Sigmoid colon (tissue), 7 donors: ENCODE data around the gene MYRIP. TPM values are rescaled to one million over a fixed set of nuclear protein-coding genes. Genes with fewer than 3 reads are reported as not detected.

Experiments used
- DNase-seq: peaks from one replicate; pipeline ENCODE4 v3.0.0-alpha.2; 2019
- H3K27ac ChIP-seq, 4 donors: fragments of 200-600 bp; sonication (generic); one replicate each; pipeline ENCODE4 v1.5.1; 2016 to 2019; ENCODE audit warnings: mild to moderate bottlenecking in 1 of 4
- H3K27me3 ChIP-seq, 3 donors: fragments of 200-600 bp; sonication (generic); one replicate each; pipeline ENCODE4 v1.5.1; 2019; ENCODE audit warnings: mild to moderate bottlenecking in 1 of 3
- H3K36me3 ChIP-seq, 4 donors: fragments of 200-600 bp; sonication (generic); one replicate each; pipeline ENCODE4 v1.5.1; 2016 to 2019
- H3K4me1 ChIP-seq, 4 donors: fragments of 200-600 bp; sonication (generic); one replicate each; pipeline ENCODE4 v1.5.1; 2017 to 2019
- H3K4me3 ChIP-seq, 4 donors: fragments of 200-600 bp; sonication (generic); one replicate each; pipeline ENCODE4 v1.5.1; 2017 to 2019; ENCODE audit warnings: mild to moderate bottlenecking in 2 of 4, moderate library complexity in 1 of 4
- H3K9me3 ChIP-seq, 4 donors: fragments of 200-600 bp in 3 of 4; sonication (generic) in 3 of 4; one replicate each; pipeline versions ENCODE4 v1.5.1 to v1.6.1; 2013 to 2019
- CTCF ChIP-seq, 4 experiments: fragments of 450-650 bp in 3 of 4; fragments of 200-600 bp in 1 of 4; IDR thresholded peaks; one replicate each; pipeline ENCODE4 v1.5.1; 2016 to 2019; ENCODE audit warnings: antibody characterized with exemption in 4 of 4, mild to moderate bottlenecking in 3 of 4, moderate library complexity in 2 of 4
- EP300 ChIP-seq, 4 donors: sonication (generic); formaldehyde crosslinking; IDR thresholded peaks; one replicate each; pipeline ENCODE4 v1.6.1; 2017; ENCODE audit warnings: antibody characterized with exemption in 4 of 4
- POLR2A ChIP-seq, 2 donors: fragments of 450-650 bp; IDR thresholded peaks; one replicate each; pipeline ENCODE4 v1.6.1; 2016; ENCODE audit warnings: antibody characterized with exemption in 2 of 2, mild to moderate bottlenecking in 2 of 2, moderate library complexity in 2 of 2
- POLR2AphosphoS5 ChIP-seq, 4 donors: sonication (generic); formaldehyde crosslinking; IDR thresholded peaks; one replicate each; pipeline ENCODE4 v1.6.1; 2017; ENCODE audit warnings: antibody characterized with exemption in 4 of 4
- WGBS, 2 donors: extraction: QIAGEN DNeasy Blood & Tissue Kit; methylation state at CpG; one replicate each; pipeline ENCODE4 v1.1.7; 2013; 5-methylcytosine and 5-hydroxymethylcytosine counted together
- intact Hi-C: fragments of 100-400 bp; cut with DNase I; formaldehyde crosslinking; loops from one replicate; pipeline ENCODE4 v1.15.1; 2023
- polyA plus RNA-seq, 3 donors: library from polyadenylated mRNA; stranded (reverse); fragments of 200-250 nt; gene quantifications; one replicate each; pipeline ENCODE4 v1.2.3, GENCODE V29; 2013
- total RNA-seq, 4 donors: library from RNA; depleted of rRNA; stranded (reverse); fragments of >200 nt; gene quantifications; one replicate each; pipeline ENCODE4 v1.1.0, GENCODE V29; 2016
- donor health status: healthy with polysubstance abuse.
- donor health status: Bipolar disorder and iron deficiency.
- donor health status: healthy.

The MYRIP gene
- total and polyA plus RNA-seq, 7 donors, result 2.2 to 5.5 (median 4.2) TPM

GRCh38 chr3:40224796-40225515 is 415.5 kb downstream of the MYRIP start:
- no peak for DNase-seq
- Histone ChIP-seq H3K9me3 (no peaks in the 10 kb centered on the region), H3K27me3 (no peaks in the 10 kb centered on the region), H3K4me3 (no peak overlapping the region), H3K27ac (no peak overlapping the region), H3K4me1 (peaks cover 0 to 6% (median 0%) of the 10 kb centered on the region in 4 donors), H3K36me3 (no peaks in the 10 kb centered on the region)
- TF ChIP-seq CTCF (IDR thresholded peaks at IDR 0.05) (no peak), POLR2A (IDR thresholded peaks at IDR 0.05) (no peak), EP300 (IDR thresholded peaks at IDR 0.05) (no peak), POLR2AphosphoS5 (IDR thresholded peaks at IDR 0.05) (no peak)
- 87 to 96% methylated on average over 6 of the region's 6 CpGs for WGBS, 2 donors
- intact Hi-C loops, result no loop called here

GRCh38 chr3:40226636-40227035 is 417.2 kb downstream of the MYRIP start:
- Histone ChIP-seq H3K27me3 (no peaks in the 10 kb centered on the region), H3K27ac (no peak overlapping the region), H3K36me3 (no peaks in the 10 kb centered on the region), H3K4me3 (no peak overlapping the region), H3K9me3 (no peaks in the 10 kb centered on the region), H3K4me1 (peaks cover 0 to 6% (median 0%) of the 10 kb centered on the region in 4 donors)
- intact Hi-C loops, result no loop called here
- TF ChIP-seq CTCF (IDR thresholded peaks at IDR 0.05) (no peak), POLR2AphosphoS5 (IDR thresholded peaks at IDR 0.05) (no peak), EP300 (IDR thresholded peaks at IDR 0.05) (no peak), POLR2A (IDR thresholded peaks at IDR 0.05) (no peak)
- DNase-seq, result no peak
- WGBS, 2 donors, result 87 to 89% methylated on average over 5 of the region's 5 CpGs

GRCh38 chr3:40228792-40229350 is 419.5 kb downstream of the MYRIP start:
- intact Hi-C loops, result no loop called here
- Histone ChIP-seq H3K9me3 (no peaks in the 10 kb centered on the region), H3K36me3 (peaks cover 0 to 6% (median 0%) of the 10 kb centered on the region in 4 donors), H3K4me1 (peaks cover 0 to 6% (median 0%) of the 10 kb centered on the region in 4 donors), H3K27ac (no peak overlapping the region), H3K4me3 (no peak overlapping the region), H3K27me3 (no peaks in the 10 kb centered on the region)
- WGBS, 2 donors, result 86 to 90% methylated on average over 5 of the region's 5 CpGs
- TF ChIP-seq POLR2AphosphoS5 (IDR thresholded peaks at IDR 0.05) (no peak), POLR2A (IDR thresholded peaks at IDR 0.05) (no peak), EP300 (IDR thresholded peaks at IDR 0.05) (no peak), CTCF (IDR thresholded peaks at IDR 0.05) (no peak)
- DNase-seq, result no peak

- TF ChIP-seq POLR2A (IDR thresholded peaks at IDR 0.05) (no peak), CTCF (IDR thresholded peaks at IDR 0.05) (no peak), POLR2AphosphoS5 (IDR thresholded peaks at IDR 0.05) (no peak), EP300 (IDR thresholded peaks at IDR 0.05) (no peak)
- intact Hi-C loops, result no loop called here
- Histone ChIP-seq H3K27me3 (no peaks in the 10 kb centered on the region), H3K9me3 (no peaks in the 10 kb centered on the region), H3K4me1 (peaks cover 0 to 6% (median 0%) of the 10 kb centered on the region in 4 donors), H3K4me3 (no peak overlapping the region), H3K27ac (no peak overlapping the region), H3K36me3 (peaks cover 0 to 6% (median 0%) of the 10 kb centered on the region in 4 donors)
- DNase-seq, result no peak
- WGBS, 2 donors, result 91 to 92% methylated on average over 6 of the region's 6 CpGs
Measured at GRCh38 chr3:40229386-40229785, 420.0 kb downstream of the MYRIP start.
